Measurements from ENCODE around the gene SLC25A14.

DNA sequence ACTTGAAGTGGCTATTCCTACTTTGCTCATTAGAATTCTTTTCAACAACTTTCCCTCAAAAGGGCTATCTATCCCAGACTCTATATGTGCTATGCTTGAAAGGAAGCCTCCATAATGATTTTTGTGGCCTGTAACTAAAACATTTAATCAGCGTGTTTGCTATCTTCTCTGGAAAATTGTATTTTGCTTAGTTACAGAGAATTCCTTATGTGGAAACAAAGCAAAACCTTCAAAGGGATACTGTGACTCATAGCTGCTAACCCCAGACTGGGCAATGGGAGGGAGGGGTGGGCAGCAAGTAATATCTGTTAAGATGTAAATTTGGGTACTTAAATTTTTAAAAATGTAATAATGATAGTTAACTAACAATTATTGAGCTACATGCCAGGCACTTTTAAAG is 3.7 kb downstream of the SLC25A14 start:
- TF ChIP-seq CTCF (IDR thresholded peaks at IDR 0.05) (no peak), POLR2A (IDR thresholded peaks at IDR 0.05) (no peak)

All from uterus (tissue), 2 donors.